ENCODE measurements around the gene FBN1. TPM values are rescaled to one million over a fixed set of nuclear protein-coding genes. Genes with fewer than 3 reads are reported as not detected.

Gene FBN1
- total and polyA plus RNA-seq, 8 donors: 1.5 to 35.2 (median 5.2) TPM

- intact Hi-C loops (cut with DNase I): no loop called here
- WGBS, 2 donors: 66 to 77% methylated on average over 3 of the region's 3 CpGs
- ATAC-seq: no peak
- Histone ChIP-seq H3K27me3 (no peaks in the 10 kb centered on the region), H3K27ac (no peak overlapping the region), H3K9me3 (no peaks in the 10 kb centered on the region), H3K4me3 (no peak overlapping the region), H3K4me1 (no peaks in the 10 kb centered on the region), H3K36me3 (no peaks in the 10 kb centered on the region)
- FAIRE-seq: no peak
- no peak for TF ChIP-seq CTCF (IDR thresholded peaks at IDR 0.05)
- no peak for DNase-seq
These were observed 36.0 kb downstream of the FBN1 start for GRCh38 chr15:48609486-48609885.

- FAIRE-seq (no peak), ATAC-seq (no peak), DNase-seq (no peak)
- Histone ChIP-seq H3K9me3 (no peaks in the 10 kb centered on the region), H3K27me3 (no peaks in the 10 kb centered on the region), H3K36me3 (no peaks in the 10 kb centered on the region), H3K27ac (no peak overlapping the region), H3K4me3 (no peak overlapping the region), H3K4me1 (no peaks in the 10 kb centered on the region)
- intact Hi-C loops (cut with DNase I): no loop called here
- no peak for TF ChIP-seq CTCF (IDR thresholded peaks at IDR 0.05)
- WGBS, 2 donors: 80 to 92% methylated on average over 3 of the region's 3 CpGs
These were observed 37.7 kb downstream of the FBN1 start for GRCh38 chr15:48607846-48608245.

- no peaks in the 10 kb centered on the region for H3K27me3 ChIP-seq
- H3K4me1 ChIP-seq: no peaks in the 10 kb centered on the region
- no peak for TF ChIP-seq CTCF (IDR thresholded peaks at IDR 0.05)
- H3K27ac ChIP-seq: no peak overlapping the region
- intact Hi-C loops (cut with DNase I): no loop called here
- H3K4me3 ChIP-seq: no peak overlapping the region
- H3K9me3 ChIP-seq: no peaks in the 10 kb centered on the region
- H3K36me3 ChIP-seq: no peaks in the 10 kb centered on the region
- DNase-seq (no peak), FAIRE-seq (no peak), ATAC-seq (no peak)
These were observed 40.9 kb downstream of the FBN1 start for GRCh38 chr15:48604567-48604966.

- Histone ChIP-seq H3K27ac (no peak overlapping the region), H3K36me3 (no peaks in the 10 kb centered on the region), H3K9me3 (no peaks in the 10 kb centered on the region), H3K4me3 (no peak overlapping the region), H3K27me3 (no peaks in the 10 kb centered on the region), H3K4me1 (no peaks in the 10 kb centered on the region)
- TF ChIP-seq CTCF (IDR thresholded peaks at IDR 0.05): no peak
- 46 to 51% methylated on average over 3 of the region's 3 CpGs for WGBS, 2 donors
- FAIRE-seq (no peak), DNase-seq (no peak), ATAC-seq (no peak)
- intact Hi-C loops (cut with DNase I): no loop called here
These were observed 41.6 kb downstream of the FBN1 start for GRCh38 chr15:48603922-48604321.

- Histone ChIP-seq H3K4me3 (no peak overlapping the region), H3K9me3 (no peaks in the 10 kb centered on the region), H3K27ac (no peak overlapping the region), H3K27me3 (no peaks in the 10 kb centered on the region), H3K36me3 (no peaks in the 10 kb centered on the region), H3K4me1 (no peaks in the 10 kb centered on the region)
- no peak for FAIRE-seq
- intact Hi-C loops (cut with DNase I): no loop called here
- ATAC-seq: no peak
- DNase-seq: no peak
- WGBS, 2 donors: 64 to 70% methylated on average over 6 of the region's 6 CpGs
- no peak for TF ChIP-seq CTCF (IDR thresholded peaks at IDR 0.05)
These were observed 42.4 kb downstream of the FBN1 start for GRCh38 chr15:48603123-48603500.

All from pancreas (tissue), 10 donors.